GM23338 (cell line): ENCODE measurements around the gene IGFBPL1. TPM values are rescaled to one million over a fixed set of nuclear protein-coding genes. Genes with fewer than 3 reads are reported as not detected.

Source experiments
- ATAC-seq: fragments of 200-7000 bp; cut with Tn5 transposase; 3 replicates; pipeline ENCODE4 v1.9.1; 2020
- DNase-seq: peaks from one replicate; pipeline ENCODE4 v3.0.0-alpha.2; 2015; ENCODE audit warnings: low spot score
- H2AFZ ChIP-seq: fragments of 200-600 bp; sonication (generic); 2 replicates; pipeline ENCODE4 v1.8.0; 2016; ENCODE audit warnings: antibody characterized with exemption, mild to moderate bottlenecking, moderate library complexity
- H3F3A ChIP-seq: fragments of 200-600 bp; sonication (generic); replicated peaks from 2 replicates; pipeline ENCODE4 v1.8.0; 2017; ENCODE audit warnings: antibody characterized with exemption, mixed run types, low read depth
- H3K27ac ChIP-seq: fragments of 200-600 bp; sonication (generic); 2 replicates; pipeline ENCODE4 v1.6.1; 2016; ENCODE audit warnings: low read depth
- H3K27me3 ChIP-seq: fragments of 200-600 bp; sonication (generic); 2 replicates; pipeline ENCODE4 v1.8.0; 2016; ENCODE audit warnings: mild to moderate bottlenecking, mixed run types, moderate library complexity; ENCODE audit not compliant: insufficient read depth
- H3K36me3 ChIP-seq: fragments of 200-600 bp; sonication (generic); 2 replicates; pipeline ENCODE4 v1.8.0; 2016; ENCODE audit warnings: mild to moderate bottlenecking; ENCODE audit not compliant: insufficient read depth
- H3K4me1 ChIP-seq: fragments of 200-600 bp; sonication (generic); 2 replicates; pipeline ENCODE4 v1.8.0; 2016; ENCODE audit warnings: mild to moderate bottlenecking, moderate library complexity; ENCODE audit not compliant: insufficient read depth
- H3K4me2 ChIP-seq: fragments of 200-600 bp; sonication (generic); 2 replicates; pipeline ENCODE4 v1.7.1; 2017; ENCODE audit warnings: mixed run types
- H3K4me3 ChIP-seq: fragments of 200-600 bp; sonication (generic); 2 replicates; pipeline ENCODE4 v1.6.1; 2016; ENCODE audit warnings: mixed run types
- H3K79me2 ChIP-seq: fragments of 200-600 bp; sonication (generic); replicated peaks from 2 replicates; pipeline ENCODE4 v1.8.0; 2017; ENCODE audit warnings: mild to moderate bottlenecking; ENCODE audit not compliant: insufficient read depth
- H3K9me2 ChIP-seq: fragments of 200-600 bp; sonication (generic); 2 replicates; pipeline ENCODE4 v1.8.0; 2017; ENCODE audit not compliant: insufficient read depth
- H4K20me1 ChIP-seq: fragments of 200-600 bp; sonication (generic); replicated peaks from 2 replicates; pipeline ENCODE4 v1.8.0; 2017; ENCODE audit warnings: mild to moderate bottlenecking; ENCODE audit not compliant: insufficient read depth
- H3K27ac Mint-ChIP-seq: 2 replicates; pipeline ENCODE4 v1.8.0; 2020; ENCODE audit warnings: inconsistent platforms, mild to moderate bottlenecking, moderate library complexity, mixed read lengths
- H3K27me3 Mint-ChIP-seq: 3 replicates; pipeline ENCODE4 v1.8.0; 2022; ENCODE audit warnings: low read depth, mild to moderate bottlenecking, moderate library complexity, mixed read lengths, inconsistent platforms; ENCODE audit not compliant: insufficient read depth, poor library complexity
- H3K36me3 Mint-ChIP-seq: 3 replicates; pipeline ENCODE4 v1.8.0; 2021; ENCODE audit warnings: low read depth, mild to moderate bottlenecking, inconsistent platforms, moderate library complexity, mixed read lengths
- H3K4me1 Mint-ChIP-seq: 3 replicates; pipeline ENCODE4 v1.8.0; 2020; ENCODE audit warnings: mild to moderate bottlenecking, inconsistent platforms, mixed read lengths
- H3K4me3 Mint-ChIP-seq: 3 replicates; pipeline ENCODE4 v1.8.0; 2021; ENCODE audit warnings: moderate library complexity, mild to moderate bottlenecking, inconsistent platforms, mixed read lengths
- H3K9me3 Mint-ChIP-seq: 3 replicates; pipeline ENCODE4 v1.8.0; 2020; ENCODE audit warnings: moderate library complexity, mild to moderate bottlenecking, inconsistent platforms, mixed read lengths
- CREB1 ChIP-seq: fragments of 250-450 bp; sonication (Bioruptor Pico); IDR thresholded peaks from 2 replicates; pipeline ENCODE4 v1.5.0; 2020; ENCODE audit warnings: low read depth, mild to moderate bottlenecking, moderate library complexity
- EZH2 ChIP-seq: fragments of 200-600 bp; sonication (generic); IDR thresholded peaks from one replicate; pipeline ENCODE4 v1.8.0; 2017; ENCODE audit warnings: antibody characterized with exemption, mild to moderate bottlenecking, low read depth; ENCODE audit not compliant: unreplicated experiment
- EZH2phosphoT487 ChIP-seq: fragments of 200-600 bp; sonication (generic); IDR thresholded peaks from one replicate; pipeline ENCODE4 v1.8.1; 2018; ENCODE audit warnings: antibody characterized with exemption; ENCODE audit not compliant: unreplicated experiment
- JUNB ChIP-seq: IDR thresholded peaks from one replicate; pipeline ENCODE4 v1.6.1; 2016; ENCODE audit warnings: antibody characterized with exemption; ENCODE audit not compliant: unreplicated experiment
- NANOG ChIP-seq: IDR thresholded peaks from 2 replicates; pipeline ENCODE4 v1.6.1; 2016; ENCODE audit warnings: antibody characterized with exemption, borderline replicate concordance
- POLR2AphosphoS5 ChIP-seq: IDR thresholded peaks from 2 replicates; pipeline ENCODE4 v1.6.1; 2016; ENCODE audit warnings: antibody characterized with exemption, low read depth
- STAT1 ChIP-seq: IDR thresholded peaks from one replicate; pipeline ENCODE4 v1.6.1; 2016; ENCODE audit warnings: antibody characterized with exemption; ENCODE audit not compliant: unreplicated experiment
- ZNF114 ChIP-seq: fragments of 250-450 bp; sonication (Bioruptor Pico); IDR thresholded peaks from 2 replicates; pipeline ENCODE4 v1.5.0; 2020; ENCODE audit warnings: mild to moderate bottlenecking, moderate library complexity
- ZNF331 ChIP-seq: fragments of 250-450 bp; sonication (Bioruptor Pico); IDR thresholded peaks from 2 replicates; pipeline ENCODE4 v1.5.0; 2020; ENCODE audit warnings: low read depth, mild to moderate bottlenecking, moderate library complexity
- polyA plus RNA-seq: library from polyadenylated mRNA; unstranded; fragments of >200 nt; fragmentation: Nextera tagmentation; extraction: Ambion mirVana; gene quantifications from 2 replicates; pipeline ENCODE4 v1.2.1, GENCODE V29; 2016
- total RNA-seq: library from RNA; depleted of rRNA; stranded (reverse); fragments of >200 nt; shearing (Covaris generic); gene quantifications from 2 replicates; pipeline ENCODE4 v1.2.3, GENCODE V29; 2014
- TF ChIP-seq, protein P1 (sequence below): fragments of 250-450 bp; sonication (Bioruptor Pico); IDR thresholded peaks from 2 replicates; pipeline ENCODE4 v1.5.0; 2020; ENCODE audit warnings: mild to moderate bottlenecking, moderate library complexity
- TF ChIP-seq, protein P2 (sequence below): IDR thresholded peaks from one replicate; pipeline ENCODE4 v1.6.1; 2018; ENCODE audit warnings: antibody characterized with exemption; ENCODE audit not compliant: unreplicated experiment
- TF ChIP-seq, protein P3 (sequence below): IDR thresholded peaks from 2 replicates; pipeline ENCODE4 v1.6.1; 2016; ENCODE audit warnings: antibody characterized with exemption

Gene IGFBPL1
- total and polyA plus RNA-seq, 2 experiments from 2014 or later: 9.4 to 75.6 TPM

DNA sequence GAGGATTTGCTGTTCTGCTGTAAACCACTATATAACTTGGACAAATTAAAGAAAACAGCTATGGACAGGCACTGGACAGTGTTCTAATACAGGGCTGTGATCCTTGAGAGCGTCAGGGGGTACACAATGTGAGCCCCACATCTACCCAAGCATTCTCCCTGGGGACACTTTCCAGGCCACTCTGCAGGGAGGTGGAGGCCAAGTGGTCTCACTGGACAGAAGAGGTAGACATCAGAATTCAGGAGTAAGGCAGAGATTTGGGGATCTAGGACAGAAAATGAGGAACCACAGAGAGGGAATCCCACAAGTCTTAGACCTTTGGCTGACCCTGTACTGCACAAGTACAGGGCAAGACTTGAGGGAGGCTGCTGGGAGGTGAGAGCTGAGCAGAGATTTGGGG is 3.8 kb upstream of the IGFBPL1 start:
- no peaks in the 10 kb centered on the region; the same call in 1 of the 2 replicates for H4K20me1 ChIP-seq
- H2AFZ ChIP-seq: no peak overlapping the region
- H3K36me3 ChIP-seq: no peaks in the 10 kb centered on the region
- H3K79me2 ChIP-seq: no peaks in the 10 kb centered on the region
- ATAC-seq: no peak
- no peak overlapping the region for H3K4me2 ChIP-seq
- peaks cover 14% of the 10 kb centered on the region for H3K4me1 ChIP-seq
- peaks cover 6% of the 10 kb centered on the region; the same call in 1 of the 2 replicates for H3F3A ChIP-seq
- peaks cover 42% of the 10 kb centered on the region for H3K27me3 ChIP-seq
- TF ChIP-seq EZH2 (no peak), ZNF114 (CRISPR knock-in tag) (no peak), CREB1 (CRISPR knock-in tag) (no peak), ZNF331 (CRISPR knock-in tag) (no peak), STAT1 (no peak), POLR2AphosphoS5 (no peak), JUNB (no peak), NANOG (no peak), EZH2phosphoT487 (no peak)
- TF ChIP-seq, protein P1, sequence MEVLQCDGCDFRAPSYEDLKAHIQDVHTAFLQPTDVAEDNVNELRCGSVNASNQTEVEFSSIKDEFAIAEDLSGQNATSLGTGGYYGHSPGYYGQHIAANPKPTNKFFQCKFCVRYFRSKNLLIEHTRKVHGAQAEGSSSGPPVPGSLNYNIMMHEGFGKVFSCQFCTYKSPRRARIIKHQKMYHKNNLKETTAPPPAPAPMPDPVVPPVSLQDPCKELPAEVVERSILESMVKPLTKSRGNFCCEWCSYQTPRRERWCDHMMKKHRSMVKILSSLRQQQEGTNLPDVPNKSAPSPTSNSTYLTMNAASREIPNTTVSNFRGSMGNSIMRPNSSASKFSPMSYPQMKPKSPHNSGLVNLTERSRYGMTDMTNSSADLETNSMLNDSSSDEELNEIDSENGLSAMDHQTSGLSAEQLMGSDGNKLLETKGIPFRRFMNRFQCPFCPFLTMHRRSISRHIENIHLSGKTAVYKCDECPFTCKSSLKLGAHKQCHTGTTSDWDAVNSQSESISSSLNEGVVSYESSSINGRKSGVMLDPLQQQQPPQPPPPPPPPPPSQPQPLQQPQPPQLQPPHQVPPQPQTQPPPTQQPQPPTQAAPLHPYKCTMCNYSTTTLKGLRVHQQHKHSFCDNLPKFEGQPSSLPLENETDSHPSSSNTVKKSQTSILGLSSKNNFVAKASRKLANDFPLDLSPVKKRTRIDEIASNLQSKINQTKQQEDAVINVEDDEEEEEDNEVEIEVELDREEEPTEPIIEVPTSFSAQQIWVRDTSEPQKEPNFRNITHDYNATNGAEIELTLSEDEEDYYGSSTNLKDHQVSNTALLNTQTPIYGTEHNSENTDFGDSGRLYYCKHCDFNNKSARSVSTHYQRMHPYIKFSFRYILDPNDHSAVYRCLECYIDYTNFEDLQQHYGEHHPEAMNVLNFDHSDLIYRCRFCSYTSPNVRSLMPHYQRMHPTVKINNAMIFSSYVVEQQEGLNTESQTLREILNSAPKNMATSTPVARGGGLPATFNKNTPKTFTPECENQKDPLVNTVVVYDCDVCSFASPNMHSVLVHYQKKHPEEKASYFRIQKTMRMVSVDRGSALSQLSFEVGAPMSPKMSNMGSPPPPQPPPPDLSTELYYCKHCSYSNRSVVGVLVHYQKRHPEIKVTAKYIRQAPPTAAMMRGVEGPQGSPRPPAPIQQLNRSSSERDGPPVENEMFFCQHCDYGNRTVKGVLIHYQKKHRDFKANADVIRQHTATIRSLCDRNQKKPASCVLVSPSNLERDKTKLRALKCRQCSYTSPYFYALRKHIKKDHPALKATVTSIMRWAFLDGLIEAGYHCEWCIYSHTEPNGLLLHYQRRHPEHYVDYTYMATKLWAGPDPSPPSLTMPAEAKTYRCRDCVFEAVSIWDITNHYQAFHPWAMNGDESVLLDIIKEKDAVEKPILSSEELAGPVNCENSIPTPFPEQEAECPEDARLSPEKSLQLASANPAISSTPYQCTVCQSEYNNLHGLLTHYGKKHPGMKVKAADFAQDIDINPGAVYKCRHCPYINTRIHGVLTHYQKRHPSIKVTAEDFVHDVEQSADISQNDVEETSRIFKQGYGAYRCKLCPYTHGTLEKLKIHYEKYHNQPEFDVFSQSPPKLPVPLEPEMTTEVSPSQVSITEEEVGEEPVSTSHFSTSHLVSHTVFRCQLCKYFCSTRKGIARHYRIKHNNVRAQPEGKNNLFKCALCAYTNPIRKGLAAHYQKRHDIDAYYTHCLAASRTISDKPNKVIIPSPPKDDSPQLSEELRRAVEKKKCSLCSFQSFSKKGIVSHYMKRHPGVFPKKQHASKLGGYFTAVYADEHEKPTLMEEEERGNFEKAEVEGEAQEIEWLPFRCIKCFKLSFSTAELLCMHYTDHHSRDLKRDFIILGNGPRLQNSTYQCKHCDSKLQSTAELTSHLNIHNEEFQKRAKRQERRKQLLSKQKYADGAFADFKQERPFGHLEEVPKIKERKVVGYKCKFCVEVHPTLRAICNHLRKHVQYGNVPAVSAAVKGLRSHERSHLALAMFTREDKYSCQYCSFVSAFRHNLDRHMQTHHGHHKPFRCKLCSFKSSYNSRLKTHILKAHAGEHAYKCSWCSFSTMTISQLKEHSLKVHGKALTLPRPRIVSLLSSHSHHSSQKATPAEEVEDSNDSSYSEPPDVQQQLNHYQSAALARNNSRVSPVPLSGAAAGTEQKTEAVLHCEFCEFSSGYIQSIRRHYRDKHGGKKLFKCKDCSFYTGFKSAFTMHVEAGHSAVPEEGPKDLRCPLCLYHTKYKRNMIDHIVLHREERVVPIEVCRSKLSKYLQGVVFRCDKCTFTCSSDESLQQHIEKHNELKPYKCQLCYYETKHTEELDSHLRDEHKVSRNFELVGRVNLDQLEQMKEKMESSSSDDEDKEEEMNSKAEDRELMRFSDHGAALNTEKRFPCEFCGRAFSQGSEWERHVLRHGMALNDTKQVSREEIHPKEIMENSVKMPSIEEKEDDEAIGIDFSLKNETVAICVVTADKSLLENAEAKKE: no peak
- TF ChIP-seq, protein P2, sequence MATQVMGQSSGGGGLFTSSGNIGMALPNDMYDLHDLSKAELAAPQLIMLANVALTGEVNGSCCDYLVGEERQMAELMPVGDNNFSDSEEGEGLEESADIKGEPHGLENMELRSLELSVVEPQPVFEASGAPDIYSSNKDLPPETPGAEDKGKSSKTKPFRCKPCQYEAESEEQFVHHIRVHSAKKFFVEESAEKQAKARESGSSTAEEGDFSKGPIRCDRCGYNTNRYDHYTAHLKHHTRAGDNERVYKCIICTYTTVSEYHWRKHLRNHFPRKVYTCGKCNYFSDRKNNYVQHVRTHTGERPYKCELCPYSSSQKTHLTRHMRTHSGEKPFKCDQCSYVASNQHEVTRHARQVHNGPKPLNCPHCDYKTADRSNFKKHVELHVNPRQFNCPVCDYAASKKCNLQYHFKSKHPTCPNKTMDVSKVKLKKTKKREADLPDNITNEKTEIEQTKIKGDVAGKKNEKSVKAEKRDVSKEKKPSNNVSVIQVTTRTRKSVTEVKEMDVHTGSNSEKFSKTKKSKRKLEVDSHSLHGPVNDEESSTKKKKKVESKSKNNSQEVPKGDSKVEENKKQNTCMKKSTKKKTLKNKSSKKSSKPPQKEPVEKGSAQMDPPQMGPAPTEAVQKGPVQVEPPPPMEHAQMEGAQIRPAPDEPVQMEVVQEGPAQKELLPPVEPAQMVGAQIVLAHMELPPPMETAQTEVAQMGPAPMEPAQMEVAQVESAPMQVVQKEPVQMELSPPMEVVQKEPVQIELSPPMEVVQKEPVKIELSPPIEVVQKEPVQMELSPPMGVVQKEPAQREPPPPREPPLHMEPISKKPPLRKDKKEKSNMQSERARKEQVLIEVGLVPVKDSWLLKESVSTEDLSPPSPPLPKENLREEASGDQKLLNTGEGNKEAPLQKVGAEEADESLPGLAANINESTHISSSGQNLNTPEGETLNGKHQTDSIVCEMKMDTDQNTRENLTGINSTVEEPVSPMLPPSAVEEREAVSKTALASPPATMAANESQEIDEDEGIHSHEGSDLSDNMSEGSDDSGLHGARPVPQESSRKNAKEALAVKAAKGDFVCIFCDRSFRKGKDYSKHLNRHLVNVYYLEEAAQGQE: no peak
- TF ChIP-seq, protein P3, sequence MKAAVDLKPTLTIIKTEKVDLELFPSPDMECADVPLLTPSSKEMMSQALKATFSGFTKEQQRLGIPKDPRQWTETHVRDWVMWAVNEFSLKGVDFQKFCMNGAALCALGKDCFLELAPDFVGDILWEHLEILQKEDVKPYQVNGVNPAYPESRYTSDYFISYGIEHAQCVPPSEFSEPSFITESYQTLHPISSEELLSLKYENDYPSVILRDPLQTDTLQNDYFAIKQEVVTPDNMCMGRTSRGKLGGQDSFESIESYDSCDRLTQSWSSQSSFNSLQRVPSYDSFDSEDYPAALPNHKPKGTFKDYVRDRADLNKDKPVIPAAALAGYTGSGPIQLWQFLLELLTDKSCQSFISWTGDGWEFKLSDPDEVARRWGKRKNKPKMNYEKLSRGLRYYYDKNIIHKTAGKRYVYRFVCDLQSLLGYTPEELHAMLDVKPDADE: no peak
- H3K9me2 ChIP-seq: peaks cover 6% of the 10 kb centered on the region; the same call in 1 of the 2 replicates
- H3K4me3 Mint-ChIP-seq: no peak overlapping the region
- no peaks in the 10 kb centered on the region for H3K9me3 Mint-ChIP-seq
- DNase-seq: no peak
- no peak overlapping the region for H3K4me3 ChIP-seq
- H3K4me1 Mint-ChIP-seq: peaks cover 20% of the 10 kb centered on the region; the same call in 2 of the 3 replicates
- H3K27ac ChIP-seq: no peak overlapping the region
- no peak overlapping the region for H3K27ac Mint-ChIP-seq
- H3K36me3 Mint-ChIP-seq: no peaks in the 10 kb centered on the region
- H3K27me3 Mint-ChIP-seq: peaks cover 21% of the 10 kb centered on the region
